IPS DF 6.9 (cell line): ENCODE results near the gene MAN2B2.

Experiments used
- DNase-seq: peaks from one replicate; pipeline ENCODE4 v3.0.0-alpha.2; 2013; ENCODE audit warnings: low read depth, low spot score
- H3K27ac ChIP-seq: one replicate; pipeline ENCODE4 v1.5.1; 2013; ENCODE audit warnings: low read length, control low read depth
- H3K27me3 ChIP-seq: 2 replicates; pipeline ENCODE4 v1.6.1; 2013; ENCODE audit warnings: mild to moderate bottlenecking, low read length; ENCODE audit not compliant: control insufficient read depth, insufficient read depth
- H3K36me3 ChIP-seq: 2 replicates; pipeline ENCODE4 v1.6.1; 2013; ENCODE audit warnings: low read length; ENCODE audit not compliant: control insufficient read depth, insufficient read depth
- H3K4me1 ChIP-seq: 2 replicates; pipeline ENCODE4 v1.6.1; 2013; ENCODE audit warnings: low read length; ENCODE audit not compliant: control insufficient read depth, insufficient read depth
- H3K4me3 ChIP-seq: 2 replicates; pipeline ENCODE4 v1.5.1; 2013; ENCODE audit warnings: mild to moderate bottlenecking, low read length
- H3K9me3 ChIP-seq: 2 replicates; pipeline ENCODE4 v1.6.1; 2013; ENCODE audit warnings: low read length, inconsistent platforms; ENCODE audit not compliant: control insufficient read depth, insufficient read depth
- WGBS: extraction: QIAGEN DNeasy Blood & Tissue Kit; methylation state at CpG from one replicate; pipeline ENCODE4 v1.1.7; 2013; ENCODE audit warnings: mixed read lengths, missing lambda C conversion rate; ENCODE audit not compliant: insufficient read length, insufficient coverage; 5-methylcytosine and 5-hydroxymethylcytosine counted together

The MAN2B2 gene

DNA sequence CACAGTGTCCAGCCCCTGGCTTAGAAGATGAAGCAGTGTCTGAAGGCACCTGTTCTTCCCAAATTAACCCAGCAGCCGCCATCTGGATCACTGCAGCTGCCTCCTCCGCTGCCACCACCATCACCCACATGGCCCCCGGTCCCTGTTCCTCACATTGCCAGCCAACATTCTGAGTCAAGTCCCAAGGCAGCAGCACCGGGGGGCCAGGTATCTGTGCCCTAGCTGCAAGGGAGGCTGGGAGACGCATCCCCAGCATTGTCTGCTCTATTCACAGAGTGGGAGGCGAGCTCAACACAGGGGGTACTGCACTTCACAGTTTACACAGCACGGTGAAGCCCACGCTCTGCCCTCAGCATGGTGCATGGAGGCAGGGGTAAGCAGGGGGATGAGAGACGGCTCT is 42.3 kb upstream of the MAN2B2 start:
- Histone ChIP-seq H3K27ac (no peak overlapping the region), H3K9me3 (no peaks in the 10 kb centered on the region), H3K27me3 (no peaks in the 10 kb centered on the region), H3K36me3 (no peaks in the 10 kb centered on the region; the same call in 1 of the 2 replicates), H3K4me3 (no peak overlapping the region), H3K4me1 (no peaks in the 10 kb centered on the region; the same call in 1 of the 2 replicates)
- WGBS: no CpG with 5 or more reads among the region's 9 CpGs
- DNase-seq: no peak

DNA sequence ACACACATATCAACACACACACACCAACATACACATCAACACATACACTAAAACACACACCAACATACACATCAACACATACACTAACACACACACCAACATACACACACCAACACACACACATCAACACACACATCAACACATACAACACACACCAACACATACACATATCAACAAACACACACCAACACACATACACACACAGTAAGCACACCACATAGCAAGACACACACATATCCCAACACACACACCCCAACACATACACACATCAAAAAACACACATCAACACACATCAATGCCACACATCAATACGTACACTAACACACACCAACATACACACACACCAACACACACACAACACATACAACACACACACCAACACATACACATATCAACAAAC is 40.9 kb upstream of the MAN2B2 start:
- DNase-seq: no peak
- Histone ChIP-seq H3K4me3 (no peak overlapping the region), H3K27ac (no peak overlapping the region), H3K4me1 (peaks cover 1% of the 10 kb centered on the region), H3K27me3 (no peaks in the 10 kb centered on the region), H3K9me3 (no peaks in the 10 kb centered on the region), H3K36me3 (no peaks in the 10 kb centered on the region; the same call in 1 of the 2 replicates)
- WGBS: 100% methylated on average over 1 of the region's 1 CpG

DNA sequence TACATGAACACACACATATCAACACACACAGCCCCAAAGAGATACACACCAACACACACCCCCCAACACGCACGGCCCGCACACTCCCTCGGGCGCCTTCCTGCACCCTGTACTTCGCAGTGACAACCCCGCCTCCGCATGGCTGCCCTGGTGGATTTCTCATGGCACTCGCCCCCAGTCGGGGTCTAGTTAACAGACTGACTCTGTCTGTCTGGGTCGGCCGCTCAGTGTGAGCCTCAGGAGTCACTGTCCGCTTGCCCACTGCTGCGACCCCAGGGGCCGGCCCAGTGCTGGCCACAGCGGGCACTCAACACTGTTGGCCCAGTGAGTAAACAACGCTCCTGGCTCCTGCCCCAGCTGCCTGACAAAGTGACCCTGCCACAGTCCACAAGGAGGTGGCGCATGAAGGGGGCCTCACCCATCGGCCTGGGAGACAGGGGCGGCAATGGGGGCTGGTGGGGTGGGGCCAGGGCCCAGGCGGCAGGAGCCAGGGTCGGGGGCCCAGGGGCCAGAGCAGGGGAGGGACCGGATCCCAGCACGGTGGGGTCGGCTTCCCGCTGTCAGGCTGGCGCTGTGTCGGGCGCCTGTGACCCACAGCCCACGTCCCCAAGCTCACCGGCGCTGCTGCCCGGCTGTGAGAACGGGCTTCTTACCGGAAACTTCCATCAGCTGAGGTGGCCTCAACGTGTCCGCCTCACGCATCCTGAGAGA is 40.2 kb upstream of the MAN2B2 start:
- no CpG with 5 or more reads among the region's 38 CpGs for WGBS
- no peaks in the 10 kb centered on the region; the same call in 1 of the 2 replicates for H3K36me3 ChIP-seq
- H3K4me1 ChIP-seq: peaks cover 1% of the 10 kb centered on the region
- no peak overlapping the region for H3K4me3 ChIP-seq
- H3K27ac ChIP-seq: no peak overlapping the region
- no peak for DNase-seq
- no peaks in the 10 kb centered on the region for H3K27me3 ChIP-seq
- no peaks in the 10 kb centered on the region for H3K9me3 ChIP-seq

DNA sequence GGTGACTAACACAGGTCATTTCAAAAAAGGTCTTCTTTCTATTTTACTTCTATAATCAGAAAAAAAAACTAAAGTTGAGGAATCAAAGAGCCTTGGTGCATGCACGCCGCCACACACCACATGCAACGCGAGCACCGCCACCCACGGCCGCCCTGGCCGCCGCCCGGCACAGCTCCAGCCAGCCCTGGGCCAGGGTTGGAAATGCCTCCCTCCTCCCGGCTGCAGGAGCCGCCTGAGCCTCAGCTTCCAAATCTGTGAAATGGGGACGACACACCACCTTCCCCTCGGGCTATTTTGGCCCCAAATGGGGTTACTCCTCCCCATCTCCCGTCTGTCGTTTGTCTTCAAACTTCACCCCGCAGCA is 39.7 kb upstream of the MAN2B2 start:
- H3K4me3 ChIP-seq: no peak overlapping the region
- DNase-seq: no peak
- H3K36me3 ChIP-seq: no peaks in the 10 kb centered on the region; the same call in 1 of the 2 replicates
- H3K27ac ChIP-seq: no peak overlapping the region
- H3K27me3 ChIP-seq: no peaks in the 10 kb centered on the region
- no CpG with 5 or more reads among the region's 17 CpGs for WGBS
- peaks cover 1% of the 10 kb centered on the region for H3K4me1 ChIP-seq
- no peaks in the 10 kb centered on the region for H3K9me3 ChIP-seq

DNA sequence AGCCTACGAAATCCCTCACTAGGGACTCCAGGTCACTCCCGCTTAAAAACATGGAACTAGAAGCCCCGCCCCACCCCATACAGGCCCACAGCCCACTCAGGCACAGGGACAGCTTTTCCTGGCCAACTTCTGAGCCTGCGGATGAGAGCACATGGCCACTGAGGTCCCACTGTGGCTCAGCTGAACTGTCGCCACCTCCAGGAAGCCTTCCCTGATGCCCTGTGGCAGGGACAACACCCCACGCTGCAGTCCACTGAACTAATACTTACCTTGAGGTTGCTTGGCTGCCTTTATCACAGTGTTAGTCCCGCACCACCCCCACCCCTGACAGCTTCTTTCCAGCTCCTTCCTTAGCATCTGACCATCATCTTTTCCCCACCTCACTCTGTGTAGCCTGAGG is 39.3 kb upstream of the MAN2B2 start:
- Histone ChIP-seq H3K27ac (no peak overlapping the region), H3K9me3 (no peaks in the 10 kb centered on the region), H3K4me1 (peaks cover 1% of the 10 kb centered on the region), H3K27me3 (no peaks in the 10 kb centered on the region), H3K4me3 (no peak overlapping the region), H3K36me3 (no peaks in the 10 kb centered on the region; the same call in 1 of the 2 replicates)
- no peak for DNase-seq
- no CpG with 5 or more reads among the region's 7 CpGs for WGBS

DNA sequence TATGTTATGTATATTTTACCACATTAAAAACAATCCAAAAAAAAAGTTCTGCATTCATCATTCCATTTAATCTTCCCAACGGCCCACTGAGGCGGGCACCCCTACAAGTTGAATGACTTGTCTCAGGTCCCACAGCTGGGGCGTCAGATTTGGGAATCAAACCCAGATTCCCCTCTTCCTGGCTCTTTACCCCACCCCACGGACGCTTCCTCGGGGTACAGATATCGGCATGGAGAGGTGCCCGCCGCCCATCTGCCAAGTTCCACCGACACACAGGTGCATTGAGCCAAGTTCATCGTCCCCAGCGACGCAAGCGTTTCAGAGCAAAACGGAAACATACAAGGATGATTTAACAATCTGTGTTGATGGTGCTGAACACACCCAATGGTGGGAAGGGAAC is 36.9 kb upstream of the MAN2B2 start:
- H3K4me1 ChIP-seq: peaks cover 1% of the 10 kb centered on the region
- no peaks in the 10 kb centered on the region for H3K27me3 ChIP-seq
- DNase-seq: no peak
- no peak overlapping the region for H3K27ac ChIP-seq
- H3K4me3 ChIP-seq: no peak overlapping the region
- no peaks in the 10 kb centered on the region; the same call in 1 of the 2 replicates for H3K36me3 ChIP-seq
- no CpG with 5 or more reads among the region's 15 CpGs for WGBS
- no peaks in the 10 kb centered on the region for H3K9me3 ChIP-seq

DNA sequence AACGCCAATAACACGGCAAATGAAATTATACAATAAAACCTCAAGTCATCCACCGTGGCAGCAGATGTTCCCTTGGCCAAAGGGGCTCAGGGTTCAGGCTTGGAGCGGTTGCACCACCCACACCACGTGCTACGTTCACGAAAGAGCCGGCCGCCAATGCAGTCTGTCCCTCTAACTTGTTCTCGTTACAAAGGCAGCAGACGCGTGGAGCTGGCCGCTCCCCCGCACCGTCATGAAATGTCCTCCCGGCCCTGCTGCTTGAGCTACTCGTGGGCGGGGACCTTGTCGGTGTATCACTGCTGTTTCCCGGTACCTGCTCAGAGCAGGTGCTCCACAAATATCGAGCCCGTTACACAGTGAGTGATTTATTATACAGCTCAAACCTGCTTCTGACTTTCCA is 36.4 kb upstream of the MAN2B2 start:
- no peak overlapping the region for H3K4me3 ChIP-seq
- H3K4me1 ChIP-seq: peaks cover 1% of the 10 kb centered on the region
- no peak overlapping the region for H3K27ac ChIP-seq
- no CpG with 5 or more reads among the region's 22 CpGs for WGBS
- no peaks in the 10 kb centered on the region for H3K9me3 ChIP-seq
- no peak for DNase-seq
- no peaks in the 10 kb centered on the region for H3K27me3 ChIP-seq
- H3K36me3 ChIP-seq: no peaks in the 10 kb centered on the region; the same call in 1 of the 2 replicates

DNA sequence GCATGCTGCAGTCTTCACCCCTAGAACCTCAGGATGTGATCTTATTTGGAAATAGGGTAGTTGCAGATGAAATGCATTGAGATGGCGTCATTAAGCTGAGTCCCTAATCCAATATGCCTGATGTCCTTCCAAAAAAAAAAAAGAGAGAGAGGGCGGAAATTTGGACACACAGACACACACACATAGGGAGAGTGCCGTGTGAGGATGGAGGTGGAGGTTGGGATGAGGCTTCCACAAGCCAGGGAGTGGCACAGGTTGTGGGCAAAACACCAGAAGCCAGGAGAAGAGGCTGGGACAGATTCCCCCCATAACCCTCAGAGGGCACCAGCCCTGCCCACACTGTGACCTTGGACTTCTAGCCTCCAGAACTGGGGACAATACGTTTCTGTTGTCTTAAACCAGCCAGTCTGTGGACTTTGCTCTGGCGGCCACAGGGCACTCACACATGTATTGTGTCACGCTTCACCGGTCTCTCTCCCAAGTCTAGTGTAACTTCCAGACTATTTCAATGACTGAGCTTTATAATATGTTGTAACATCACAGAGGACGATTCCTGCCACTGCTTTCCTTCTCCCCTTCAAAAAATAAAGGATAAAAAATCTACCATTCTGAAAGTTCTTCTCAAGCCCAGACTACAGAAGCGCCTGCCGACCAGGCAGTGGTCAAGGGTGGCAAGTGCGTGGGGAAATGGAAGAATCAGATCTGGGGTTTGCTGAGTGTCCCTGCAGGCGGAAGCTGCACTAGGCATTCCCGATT is 35.8 kb upstream of the MAN2B2 start:
- H3K27me3 ChIP-seq: no peaks in the 10 kb centered on the region
- no CpG with 5 or more reads among the region's 13 CpGs for WGBS

DNA sequence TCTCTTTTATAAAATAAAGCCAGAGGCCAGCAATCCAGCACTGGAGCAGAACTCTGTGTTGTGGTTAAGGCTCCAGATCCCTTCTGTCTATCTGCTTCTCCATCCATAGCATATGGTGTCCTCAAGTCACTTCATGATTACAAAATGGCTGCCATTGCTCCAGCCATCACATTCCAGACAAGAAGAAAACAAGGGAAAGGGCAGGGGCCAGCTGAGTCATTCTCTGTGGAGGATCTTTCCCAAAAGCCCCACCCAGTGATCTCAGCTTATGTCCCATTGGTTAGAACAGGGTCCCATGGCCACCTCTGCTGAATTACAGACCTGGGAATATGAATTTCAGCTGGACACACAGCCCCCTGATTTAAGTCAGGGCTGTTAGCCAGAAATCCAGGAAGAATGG is 34.1 kb upstream of the MAN2B2 start:
- H3K9me3 ChIP-seq: no peaks in the 10 kb centered on the region
- no peak overlapping the region for H3K4me3 ChIP-seq
- no peak for DNase-seq
- H3K36me3 ChIP-seq: no peaks in the 10 kb centered on the region
- no peak overlapping the region for H3K27ac ChIP-seq
- no peaks in the 10 kb centered on the region for H3K27me3 ChIP-seq
- H3K4me1 ChIP-seq: peaks cover 1% of the 10 kb centered on the region; the same call in 1 of the 2 replicates

More for the DNA sequence above, 35.8 kb upstream of the MAN2B2 start:
- H3K4me1 ChIP-seq: peaks cover 1% of the 10 kb centered on the region
- no peak for DNase-seq
- no peak overlapping the region for H3K4me3 ChIP-seq
- no peak overlapping the region for H3K27ac ChIP-seq
- no peaks in the 10 kb centered on the region; the same call in 1 of the 2 replicates for H3K36me3 ChIP-seq
- no peaks in the 10 kb centered on the region for H3K9me3 ChIP-seq

DNA sequence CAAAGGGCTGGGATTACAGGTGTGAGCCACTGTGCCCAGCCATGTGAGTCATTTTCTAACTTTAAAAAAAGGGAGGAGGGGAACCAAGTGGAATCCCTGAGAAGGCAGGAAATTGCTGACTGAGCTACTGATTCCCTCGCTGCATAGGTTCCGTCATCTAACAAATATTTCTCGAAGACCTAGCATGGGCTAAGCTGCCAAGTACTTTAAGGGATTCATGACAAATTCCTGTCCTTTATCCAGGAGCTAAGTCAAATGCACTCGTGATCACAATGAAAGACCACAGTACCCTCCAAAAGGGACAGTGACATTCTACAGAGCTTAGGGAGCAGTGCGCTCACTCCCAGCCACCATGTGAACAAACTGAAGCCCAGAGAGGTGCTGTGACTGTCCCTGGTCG is 33.2 kb upstream of the MAN2B2 start:
- no peaks in the 10 kb centered on the region for H3K27me3 ChIP-seq
- no peak for DNase-seq
- no CpG with 5 or more reads among the region's 6 CpGs for WGBS

More for the DNA sequence above, 33.2 kb upstream of the MAN2B2 start:
- Histone ChIP-seq H3K4me3 (no peak overlapping the region), H3K36me3 (no peaks in the 10 kb centered on the region), H3K4me1 (peaks cover 1% of the 10 kb centered on the region; the same call in 1 of the 2 replicates), H3K27ac (no peak overlapping the region), H3K9me3 (no peaks in the 10 kb centered on the region)
